Keratinocyte (primary cell): Measurements from ENCODE around the gene PNPLA7. TPM values are rescaled to one million over a fixed set of nuclear protein-coding genes. Genes with fewer than 3 reads are reported as not detected.

Source experiments
- DNase-seq: peaks from one replicate; pipeline ENCODE4 v3.0.0-alpha.2; 2011; ENCODE audit warnings: low read depth, missing footprints, low spot score
- FAIRE-seq: peaks from 2 replicates; lab custom pipeline; 2011; peaks lifted over from hg19 to GRCh38; lab: Jason Lieb, UNC
- H2AFZ ChIP-seq: 2 replicates; pipeline ENCODE4 v1.6.0; 2012; ENCODE audit warnings: low read length, control low read depth, inconsistent platforms; ENCODE audit not compliant: control insufficient read depth
- H3K27ac ChIP-seq: 2 replicates; pipeline ENCODE4 v1.5.1; 2011; ENCODE audit warnings: low read length; ENCODE audit not compliant: control insufficient read depth, insufficient read depth
- H3K27me3 ChIP-seq: 3 replicates; pipeline ENCODE4 v1.6.0; 2011; ENCODE audit warnings: low read length; ENCODE audit not compliant: control insufficient read depth, insufficient read depth; ENCODE audit errors: extremely low read depth
- H3K36me3 ChIP-seq, 2 experiments: 2 replicates in 1 of 2; 3 replicates in 1 of 2; pipeline ENCODE4 v1.5.1; 2011; ENCODE audit warnings: low read length in 2 of 2, mild to moderate bottlenecking in 1 of 2; ENCODE audit not compliant: control insufficient read depth in 2 of 2, insufficient read depth in 2 of 2; ENCODE audit errors: extremely low read depth in 1 of 2
- H3K4me1 ChIP-seq: 3 replicates; pipeline ENCODE4 v1.5.1; 2011; ENCODE audit warnings: low read length; ENCODE audit not compliant: control insufficient read depth, insufficient read depth; ENCODE audit errors: extremely low read depth
- H3K4me2 ChIP-seq: 3 replicates; pipeline ENCODE4 v1.6.0; 2011; ENCODE audit warnings: low read depth, low read length; ENCODE audit not compliant: control insufficient read depth, insufficient read depth; ENCODE audit errors: extremely low read depth
- H3K4me3 ChIP-seq, 3 experiments: fragments of 200-600 bp in 1 of 3; sonication (generic) in 1 of 3; 2 replicates in 2 of 3; 3 replicates in 1 of 3; pipeline ENCODE4 v1.5.1; 2011 to 2016; ENCODE audit warnings: low read length in 3 of 3, mild to moderate bottlenecking in 3 of 3, control low read depth in 2 of 3, inconsistent platforms in 1 of 3, low read depth in 1 of 3, mixed read lengths in 1 of 3, mixed run types in 1 of 3, moderate library complexity in 1 of 3; ENCODE audit not compliant: control insufficient read depth in 2 of 3, insufficient read depth in 2 of 3; ENCODE audit errors: extremely low read depth in 1 of 3
- H3K79me2 ChIP-seq: 2 replicates; pipeline ENCODE4 v1.6.0; 2012; ENCODE audit warnings: low read length; ENCODE audit not compliant: control insufficient read depth, insufficient read depth
- H3K9ac ChIP-seq: 3 replicates; pipeline ENCODE4 v1.6.0; 2011; ENCODE audit warnings: low read length; ENCODE audit not compliant: control insufficient read depth, insufficient read depth; ENCODE audit errors: extremely low read depth
- H3K9me1 ChIP-seq: 3 replicates; pipeline ENCODE4 v1.6.0; 2011; ENCODE audit warnings: low read length; ENCODE audit not compliant: control insufficient read depth, insufficient read depth; ENCODE audit errors: extremely low read depth
- H3K9me3 ChIP-seq: 2 replicates; pipeline ENCODE4 v1.5.1; 2012; ENCODE audit warnings: low read depth, low read length; ENCODE audit not compliant: control insufficient read depth
- H4K20me1 ChIP-seq: 3 replicates; pipeline ENCODE4 v1.6.0; 2011; ENCODE audit warnings: low read length; ENCODE audit not compliant: control insufficient read depth, insufficient read depth; ENCODE audit errors: extremely low read depth
- CTCF ChIP-seq, 3 experiments: IDR thresholded peaks in 1 of 3; conservative IDR thresholded peaks in 1 of 3; optimal IDR thresholded peaks in 1 of 3; 2 replicates in 2 of 3; 3 replicates in 1 of 3; pipeline versions ENCODE3 to v1.5.1; 2011; ENCODE audit warnings: low read length in 3 of 3, mild to moderate bottlenecking in 3 of 3, moderate library complexity in 2 of 3, control low read depth in 1 of 3, inconsistent platforms in 1 of 3; ENCODE audit not compliant: insufficient read depth in 2 of 3; ENCODE audit errors: extremely low read depth in 1 of 3
- EZH2 ChIP-seq: IDR thresholded peaks from one replicate; pipeline ENCODE4 v1.6.1; 2012; ENCODE audit warnings: inconsistent platforms, mild to moderate bottlenecking, low read length, moderate library complexity
- dilution Hi-C: fragments of 300-500 bp; cut with MboI; formaldehyde crosslinking; loops from one replicate; pipeline ENCODE4 v1.7.0; 2020; ENCODE audit warnings: low sequenced_read_pairs; ENCODE audit not compliant: extremely low pct_ligation_motif_present
- polyA plus RNA-seq, 5 experiments: library from polyadenylated mRNA; depleted of rRNA in 3 of 5; stranded (reverse) in 3 of 5; stranded (forward) in 1 of 5; unstranded in 1 of 5; fragments of >200 nt; gene quantifications; 1 replicate in 1 of 5; 2 replicates in 3 of 5; 3 replicates in 1 of 5; pipeline versions ENCODE4 v1.2.1 to v1.2.3, GENCODE V29; 2011 to 2012; ENCODE audit warnings: missing spikeins in 2 of 5, low read depth in 1 of 5, low replicate concordance in 1 of 5

PNPLA7 gene
- polyA plus RNA-seq, 1 donor (not counting 4 experiments of a cell fraction or from before 2014, with no cell fraction given) = 0.34 TPM

- no peak overlapping the region for H3K9ac ChIP-seq
- peaks cover 3% of the 10 kb centered on the region for H4K20me1 ChIP-seq
- FAIRE-seq (no peak), DNase-seq (no peak)
- no peak overlapping the region for H3K4me2 ChIP-seq
- peaks cover 26% of the 10 kb centered on the region for H3K4me1 ChIP-seq
- dilution Hi-C loops = no loop called here
- H3K36me3 ChIP-seq = peaks cover 25 to 42% of the 10 kb centered on the region in 2 experiments
- no peak overlapping the region for H3K4me3 ChIP-seq
- no peaks in the 10 kb centered on the region for H3K9me3 ChIP-seq
- H3K27ac ChIP-seq = no peak overlapping the region
- peaks cover 46% of the 10 kb centered on the region for H3K79me2 ChIP-seq
- no peaks in the 10 kb centered on the region for H3K27me3 ChIP-seq
- TF ChIP-seq EZH2 (no peak), CTCF (optimal IDR thresholded peaks at IDR 0.05 in 1 of 3, IDR thresholded peaks at IDR 0.05 in 1 of 3, conservative IDR thresholded peaks at IDR 0.05 in 1 of 3; ENCODE audit: extremely low read depth in 1 of 3, insufficient read depth in 2 of 3, low read length in 3 of 3) (no peak)
- H3K9me1 ChIP-seq = no peaks in the 10 kb centered on the region
- no peak overlapping the region for H2AFZ ChIP-seq
These were observed 24.0 kb upstream of the PNPLA7 start for GRCh38 chr9:137574192-137574591.

- Histone ChIP-seq H3K36me3 (peaks cover 26 to 34% of the 10 kb centered on the region in 2 experiments), H3K4me1 (peaks cover 1% of the 10 kb centered on the region), H3K27me3 (no peaks in the 10 kb centered on the region), H3K9ac (no peak overlapping the region), H4K20me1 (peaks cover 3% of the 10 kb centered on the region), H3K9me3 (no peaks in the 10 kb centered on the region), H3K4me2 (no peak overlapping the region), H3K27ac (no peak overlapping the region), H3K79me2 (peaks cover 24% of the 10 kb centered on the region), H3K4me3 (no peak overlapping the region), H3K9me1 (no peaks in the 10 kb centered on the region), H2AFZ (no peak overlapping the region)
- DNase-seq = no peak
- FAIRE-seq = no peak
- TF ChIP-seq CTCF (optimal IDR thresholded peaks at IDR 0.05 in 1 of 3, IDR thresholded peaks at IDR 0.05 in 1 of 3, conservative IDR thresholded peaks at IDR 0.05 in 1 of 3; ENCODE audit: extremely low read depth in 1 of 3, insufficient read depth in 2 of 3, low read length in 3 of 3) (no peak), EZH2 (no peak)
- dilution Hi-C loops = no loop called here
These were observed 20.4 kb upstream of the PNPLA7 start for GRCh38 chr9:137570566-137570965.
